HEK293T (cell line): ENCODE measurements around the gene PCBP2.

Source experiments
- CTCF ChIA-PET: fragments of 350-600 bp; formaldehyde crosslinking; extraction: SDS; loops from one replicate; lab custom pipeline; 2021; ENCODE audit warnings: antibody characterized with exemption, inconsistent platforms; lab: Yijun Ruan, JAX
- POLR2A ChIA-PET: fragments of 350-600 bp; formaldehyde crosslinking; extraction: SDS; loops from one replicate; lab custom pipeline; 2020; ENCODE audit warnings: antibody characterized with exemption, inconsistent platforms; lab: Yijun Ruan, JAX
- DNase-seq: peaks from one replicate; pipeline ENCODE4 v3.0.0; 2012; ENCODE audit warnings: mixed read lengths; ENCODE audit errors: extremely low spot score
- ARNT ChIP-seq: fragments of 450-650 bp; IDR thresholded peaks from 2 replicates; pipeline ENCODE4 v1.6.1; 2017; ENCODE audit warnings: mild to moderate bottlenecking
- BHLHE40 ChIP-seq: fragments of 450-650 bp; IDR thresholded peaks from 2 replicates; pipeline ENCODE4 v1.6.1; 2016; ENCODE audit warnings: mild to moderate bottlenecking, moderate library complexity, borderline replicate concordance
- CTBP1 ChIP-seq: fragments of 450-650 bp; IDR thresholded peaks from 2 replicates; pipeline ENCODE4 v1.6.1; 2016; ENCODE audit warnings: borderline replicate concordance
- ELF4 ChIP-seq: fragments of 450-650 bp; IDR thresholded peaks from 2 replicates; pipeline ENCODE4 v1.6.1; 2017; ENCODE audit warnings: antibody characterized with exemption
- FOXA1 ChIP-seq: fragments of 450-650 bp; IDR thresholded peaks from 2 replicates; pipeline ENCODE4 v1.6.1; 2016; ENCODE audit warnings: mild to moderate bottlenecking
- FOXK2 ChIP-seq: fragments of 450-650 bp; IDR thresholded peaks from 2 replicates; pipeline ENCODE4 v1.6.1; 2016; ENCODE audit warnings: mild to moderate bottlenecking
- FOXM1 ChIP-seq: fragments of 450-650 bp; IDR thresholded peaks from 2 replicates; pipeline ENCODE4 v1.6.1; 2017; ENCODE audit warnings: mild to moderate bottlenecking, borderline replicate concordance
- HDGF ChIP-seq: fragments of 450-650 bp; IDR thresholded peaks from 2 replicates; pipeline ENCODE4 v1.6.1; 2017; ENCODE audit warnings: antibody characterized with exemption, borderline replicate concordance
- L3MBTL2 ChIP-seq: fragments of 450-650 bp; conservative IDR thresholded peaks from 2 replicates; pipeline ENCODE4 v1.6.1; 2016; ENCODE audit warnings: mild to moderate bottlenecking
- LEF1 ChIP-seq: fragments of 450-650 bp; IDR thresholded peaks from 2 replicates; pipeline ENCODE4 v1.6.1; 2017; ENCODE audit warnings: mild to moderate bottlenecking, borderline replicate concordance
- NFRKB ChIP-seq: fragments of 450-650 bp; IDR thresholded peaks from 2 replicates; pipeline ENCODE4 v1.6.1; 2016; ENCODE audit warnings: mild to moderate bottlenecking, moderate library complexity
- PKNOX1 ChIP-seq: fragments of 450-650 bp; IDR thresholded peaks from 2 replicates; pipeline ENCODE4 v1.6.1; 2016
- SP1 ChIP-seq: fragments of 450-650 bp; IDR thresholded peaks from 2 replicates; pipeline ENCODE4 v1.6.1; 2017
- SUZ12 ChIP-seq: fragments of 450-650 bp; IDR thresholded peaks from 2 replicates; pipeline ENCODE4 v1.6.1; 2016; ENCODE audit warnings: mild to moderate bottlenecking
- TARDBP ChIP-seq: fragments of 450-650 bp; IDR thresholded peaks from 2 replicates; pipeline ENCODE4 v1.6.1; 2016
- ZNF384 ChIP-seq: fragments of 450-650 bp; IDR thresholded peaks from 2 replicates; pipeline ENCODE4 v1.6.1; 2016

Gene PCBP2

GRCh38 chr12:53482626-53483168 is 30.8 kb downstream of the PCBP2 start:
- CTCF ChIA-PET, result interaction anchor here (1.1 kb wide), 1 partner anchor 18 kb away, joined by 3 read pairs; the partner anchor contains the start of gene TARBP2
- DNase-seq, result no peak
- POLR2A ChIA-PET, result interaction anchor here (1.1 to 2.7 kb wide), 4 partner anchors 11 to 41 kb away, joined by 3 to 19 read pairs (median 8); partner anchors contain the start of genes PRR13 and TARBP2
- TF ChIP-seq NFRKB (no peak), ZNF384 (no peak), TARDBP (no peak), FOXM1 (no peak), HDGF (no peak), ARNT (no peak), FOXA1 (no peak), BHLHE40 (no peak), ELF4 (no peak), FOXK2 (no peak), SUZ12 (no peak), CTBP1 (no peak), PKNOX1 (no peak), L3MBTL2 (no peak), SP1 (no peak), LEF1 (no peak)

DNA sequence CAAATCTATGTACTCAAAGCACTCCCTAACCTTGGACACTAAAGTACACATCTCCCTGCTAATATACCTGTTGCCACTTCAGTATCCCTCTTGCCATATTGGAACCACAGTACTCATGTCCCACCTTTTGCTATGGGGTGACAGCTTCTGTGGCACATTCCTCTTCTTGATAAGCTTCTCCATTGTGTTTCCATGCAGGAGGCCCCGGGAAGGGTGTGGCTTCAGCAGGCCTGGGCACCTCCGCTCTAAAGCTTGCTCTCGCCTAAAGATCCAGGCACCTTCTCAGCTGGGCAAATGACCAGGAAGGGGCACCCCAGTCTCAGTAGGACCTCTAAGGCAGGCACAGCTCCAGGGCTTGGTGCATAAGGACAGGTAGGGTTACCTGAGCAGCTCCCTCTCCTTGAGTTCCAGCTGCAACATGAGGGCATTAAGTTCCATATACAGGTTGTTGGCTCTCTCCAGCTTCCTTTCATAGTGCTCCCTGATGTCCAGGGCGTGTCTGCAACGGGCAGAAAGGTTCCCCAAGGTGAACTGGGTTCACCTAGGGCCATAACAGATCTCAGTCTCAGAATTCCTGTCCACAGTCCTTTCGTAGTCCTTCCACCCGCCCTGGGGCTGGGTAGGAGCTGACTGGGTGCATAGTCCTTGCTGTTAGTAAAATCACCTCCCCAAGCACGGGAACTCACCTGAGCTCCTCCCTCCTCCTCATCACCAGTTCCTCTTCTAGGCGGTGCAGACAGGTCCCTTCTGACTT is 31.5 kb downstream of the PCBP2 start:
- DNase-seq, result no peak
- ChIA-PET POLR2A (interaction anchor here (0.6 to 2.7 kb wide), 5 partner anchors 10 to 162 kb away, joined by 3 to 19 read pairs (median 3); partner anchors contain the start of genes PRR13 and TARBP2), CTCF (interaction anchor here (1.1 kb wide), 1 partner anchor 18 kb away, joined by 3 read pairs; the partner anchor contains the start of gene TARBP2)
- no peak for TF ChIP-seq ZNF384
- TF ChIP-seq PKNOX1, result no peak
- TF ChIP-seq FOXM1, result no peak
- TF ChIP-seq HDGF, result no peak
- TF ChIP-seq L3MBTL2, result no peak
- TF ChIP-seq SUZ12, result no peak
- no peak for TF ChIP-seq CTBP1
- no peak for TF ChIP-seq BHLHE40
- no peak for TF ChIP-seq TARDBP
- no peak for TF ChIP-seq LEF1
- no peak for TF ChIP-seq FOXK2

- no peak for DNase-seq
- TF ChIP-seq FOXM1, result no peak
- no peak for TF ChIP-seq LEF1
- TF ChIP-seq FOXA1, result no peak
- no peak for TF ChIP-seq L3MBTL2
- no peak for TF ChIP-seq PKNOX1
- TF ChIP-seq HDGF, result no peak
- TF ChIP-seq NFRKB, result no peak
- no peak for TF ChIP-seq CTBP1
- no peak for TF ChIP-seq FOXK2
- no peak for TF ChIP-seq TARDBP
- TF ChIP-seq SUZ12, result no peak
- no peak for TF ChIP-seq ARNT
- no peak for TF ChIP-seq BHLHE40
- TF ChIP-seq ZNF384, result no peak
- ChIA-PET CTCF (no interaction called here), POLR2A (interaction anchor here (0.6 to 2.7 kb wide), 3 partner anchors 9 to 162 kb away, joined by 3 to 19 read pairs (median 3); partner anchors contain the start of gene PRR13)
These were observed 32.1 kb downstream of the PCBP2 start for GRCh38 chr12:53483979-53484377.

- no peak for DNase-seq
- TF ChIP-seq BHLHE40, result no peak
- no peak for TF ChIP-seq LEF1
- no peak for TF ChIP-seq TARDBP
- TF ChIP-seq NFRKB, result no peak
- TF ChIP-seq ZNF384, result no peak
- no peak for TF ChIP-seq L3MBTL2
- TF ChIP-seq FOXA1, result no peak
- no peak for TF ChIP-seq ARNT
- TF ChIP-seq FOXK2, result no peak
- POLR2A ChIA-PET, result interaction anchor here (0.6 kb wide), 1 partner anchor 10 kb away, joined by 3 read pairs; no protein-coding TSS in a partner anchor
- CTCF ChIA-PET, result no interaction called here
These were observed 33.0 kb downstream of the PCBP2 start for GRCh38 chr12:53484686-53485575.
